Hematopoietic multipotent progenitor cell (in vitro differentiated cells): ENCODE results near the gene TPD52L1. TPM values are rescaled to one million over a fixed set of nuclear protein-coding genes. Genes with fewer than 3 reads are reported as not detected.
A peak's percentile ranks its signal among the peaks of the same experiment; 100 is the strongest.
"Not testable (repeated sequence)": the region's sequence is repeated elsewhere in the genome, so short reads cannot be mapped to it uniquely, and the experiment has no call there.

Experiments
- DNase-seq, 3 donors: peaks; one replicate each; pipeline ENCODE4 v3.0.0-alpha.2; 2011 to 2015; ENCODE audit warnings: low read depth in 2 of 3, low spot score in 2 of 3
- total RNA-seq: library from RNA; depleted of rRNA; stranded (reverse); fragments of >200 nt; gene quantifications from one replicate; pipeline ENCODE4 v1.2.3, GENCODE V29; 2012

TPD52L1 gene
- total RNA-seq, 1 donor, result 1.1 TPM

- no peak for DNase-seq
These were observed 110.9 kb downstream of the TPD52L1 start for GRCh38 chr6:125264476-125264875.

- no peak for DNase-seq
These were observed 114.4 kb downstream of the TPD52L1 start for GRCh38 chr6:125267806-125268523.

- DNase-seq, result no peak
These were observed 115.2 kb downstream of the TPD52L1 start for GRCh38 chr6:125268765-125269164.

- DNase-seq, result no peak
These were observed 115.9 kb downstream of the TPD52L1 start for GRCh38 chr6:125269328-125269985.

- DNase-seq, result no peak
These were observed 116.8 kb downstream of the TPD52L1 start for GRCh38 chr6:125270380-125270779.

- no peak for DNase-seq
These were observed 118.0 kb downstream of the TPD52L1 start for GRCh38 chr6:125271486-125272159.

GRCh38 chr6:125273251-125273650 lies 119.7 kb downstream of the TPD52L1 start:
- DNase-seq, result no peak

GRCh38 chr6:125273965-125274364 lies 120.4 kb downstream of the TPD52L1 start:
- DNase-seq, result no peak

GRCh38 chr6:125274935-125275334 lies 121.4 kb downstream of the TPD52L1 start:
- no peak for DNase-seq

GRCh38 chr6:125275779-125276178 lies 122.2 kb downstream of the TPD52L1 start:
- DNase-seq, result no peak

GRCh38 chr6:125277838-125278237 lies 124.3 kb downstream of the TPD52L1 start:
- no peak for DNase-seq

GRCh38 chr6:125279961-125280360 lies 126.4 kb downstream of the TPD52L1 start:
- DNase-seq, result no peak

- not testable (repeated sequence) for DNase-seq
These were observed 126.9 kb downstream of the TPD52L1 start for GRCh38 chr6:125280370-125281035.

- DNase-seq, result not testable (repeated sequence)
These were observed 128.9 kb downstream of the TPD52L1 start for GRCh38 chr6:125282470-125282869.

GRCh38 chr6:125285353-125285752 lies 131.8 kb downstream of the TPD52L1 start:
- peak in 1 of 3 donors; percentile 17 for DNase-seq

GRCh38 chr6:125285936-125286335 lies 132.4 kb downstream of the TPD52L1 start:
- no peak for DNase-seq

GRCh38 chr6:125287718-125288117 lies 134.1 kb downstream of the TPD52L1 start:
- DNase-seq, result no peak

GRCh38 chr6:125293587-125293986 lies 140.0 kb downstream of the TPD52L1 start:
- DNase-seq, result no peak

- DNase-seq, result no peak
These were observed 140.5 kb downstream of the TPD52L1 start for GRCh38 chr6:125294036-125294435.

GRCh38 chr6:125294925-125295324 lies 141.4 kb downstream of the TPD52L1 start:
- DNase-seq, result no peak

GRCh38 chr6:125296471-125296870 lies 142.9 kb downstream of the TPD52L1 start:
- no peak for DNase-seq
